Stimulated activated CD8-positive, alpha-beta memory T cell treated with anti-CD3 and anti-CD28 coated beads, Interleukin-12 subunit alpha, Interleukin-12 subunit beta, amount 100 ng/mL, for 24 hours (primary cell): ENCODE results near the gene CXCL5.
"Not testable (repeated sequence)": the region's sequence is repeated elsewhere in the genome, so short reads cannot be mapped to it uniquely, and the experiment has no call there.

ENCODE experiments used
- DNase-seq: peaks from one replicate; pipeline ENCODE4 v3.0.0-alpha.2; 2020; ENCODE audit errors: extremely low read depth

The CXCL5 gene

DNA sequence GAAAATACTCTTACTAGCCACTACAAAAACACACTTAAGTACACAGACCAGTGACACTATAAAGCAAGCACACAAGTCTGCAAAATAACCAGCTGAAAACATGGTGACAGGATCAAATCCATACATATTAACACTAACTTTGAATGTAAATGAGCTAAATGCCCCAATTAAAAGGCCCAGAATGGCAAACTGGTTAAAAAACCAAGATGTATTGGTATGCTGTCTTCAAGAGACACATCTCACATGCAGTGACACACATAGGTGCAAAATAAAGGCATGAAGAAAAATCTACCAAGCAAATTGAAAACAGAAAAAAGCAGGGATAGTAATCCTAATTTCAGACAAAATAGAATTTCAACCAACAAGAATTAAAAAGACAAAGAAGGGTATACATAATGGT, 27.5 kb downstream of the CXCL5 start:
- DNase-seq = no peak

DNA sequence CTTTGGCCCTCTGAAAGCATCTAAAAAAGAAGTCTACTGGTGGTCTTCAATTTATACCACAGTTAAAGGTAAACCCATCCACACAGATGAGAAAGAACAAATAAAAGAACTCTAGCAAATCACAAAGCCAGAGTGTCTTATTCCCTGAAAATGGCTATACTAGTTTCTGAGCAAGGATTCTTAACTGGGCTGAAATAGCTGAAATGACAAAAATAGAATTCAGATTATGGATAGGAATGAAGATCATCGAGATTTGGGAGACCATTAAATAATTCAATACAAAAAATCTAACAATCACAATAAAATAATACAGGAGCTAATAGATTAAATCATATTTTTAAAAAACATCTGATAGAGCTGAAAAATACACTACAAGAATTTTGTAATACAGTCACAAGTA, 28.5 kb downstream of the CXCL5 start:
- DNase-seq = no peak

DNA sequence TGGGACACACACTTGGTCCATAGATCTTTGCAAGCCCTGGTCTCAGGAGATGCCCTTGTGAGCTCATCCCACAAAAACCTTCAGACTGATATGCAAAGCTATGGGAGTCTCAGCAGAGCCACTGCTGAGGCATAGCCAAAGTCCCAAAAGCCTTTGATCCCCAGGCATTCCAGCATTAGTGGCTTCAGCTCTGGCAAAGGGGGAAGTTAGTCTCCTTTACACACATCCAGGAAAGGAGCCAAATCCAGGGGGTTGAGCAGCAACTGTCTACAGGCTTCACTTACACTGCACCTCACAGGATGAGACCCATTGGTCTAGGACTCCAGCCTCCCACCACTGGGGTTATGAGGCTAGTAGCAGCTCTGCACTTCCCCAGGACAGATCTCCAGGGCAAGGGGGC, 30.6 kb downstream of the CXCL5 start:
- no peak for DNase-seq

DNA sequence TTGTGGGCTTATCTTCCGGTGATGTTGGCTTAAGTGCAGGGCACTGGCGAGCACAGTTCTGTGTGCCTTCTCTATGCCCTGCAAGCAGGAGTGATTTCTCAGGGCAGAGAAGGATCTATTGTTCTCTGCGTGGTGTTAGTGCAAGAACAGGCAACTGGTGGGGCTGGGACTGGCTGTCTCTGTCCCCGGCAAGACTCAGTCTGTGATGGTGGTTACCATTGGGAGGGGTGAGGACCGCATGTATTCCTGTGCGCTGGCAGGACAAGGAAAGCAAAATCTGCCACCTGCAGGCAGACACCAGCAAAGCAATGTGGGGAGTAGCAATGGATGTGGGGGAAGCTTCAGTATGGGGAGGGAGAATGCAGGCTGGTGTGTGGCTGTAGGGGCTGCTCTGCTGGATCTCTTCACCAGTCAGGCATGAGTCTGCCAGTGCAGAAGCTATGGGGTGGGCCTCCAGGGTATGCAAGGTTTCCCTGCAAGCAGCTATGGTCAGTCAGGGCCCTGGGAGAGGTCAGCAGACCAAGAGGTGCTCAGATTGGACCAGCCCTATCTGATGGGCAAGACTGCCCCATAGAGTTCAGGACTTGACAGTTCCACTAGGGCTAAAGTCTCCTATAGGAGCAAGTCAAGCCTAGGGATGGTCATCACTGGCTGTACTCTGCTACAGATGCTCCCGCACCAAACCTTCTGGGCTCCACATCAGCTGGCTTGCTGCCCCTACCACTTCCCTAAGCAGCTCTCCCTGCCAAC, 33.4 kb downstream of the CXCL5 start:
- DNase-seq = no peak

DNA sequence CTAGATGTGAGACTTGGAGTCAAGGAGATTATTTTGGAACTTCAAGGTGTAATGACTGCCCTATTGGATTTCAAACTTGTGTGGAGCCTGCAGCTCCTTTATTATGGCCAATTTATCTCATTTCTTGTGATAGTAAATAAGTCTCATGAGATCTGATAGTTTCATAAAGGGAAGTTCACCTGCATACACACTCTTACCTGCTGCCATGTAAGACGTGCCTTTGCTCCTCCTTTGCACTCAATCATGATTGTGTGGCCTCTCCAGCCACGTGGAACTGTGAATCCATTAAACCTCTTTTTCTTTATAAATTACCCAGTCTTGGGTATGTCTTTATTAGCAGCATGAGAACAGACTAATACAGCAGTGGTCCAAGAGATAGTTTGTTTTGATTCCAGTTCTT, 35.8 kb downstream of the CXCL5 start:
- no peak for DNase-seq

DNA sequence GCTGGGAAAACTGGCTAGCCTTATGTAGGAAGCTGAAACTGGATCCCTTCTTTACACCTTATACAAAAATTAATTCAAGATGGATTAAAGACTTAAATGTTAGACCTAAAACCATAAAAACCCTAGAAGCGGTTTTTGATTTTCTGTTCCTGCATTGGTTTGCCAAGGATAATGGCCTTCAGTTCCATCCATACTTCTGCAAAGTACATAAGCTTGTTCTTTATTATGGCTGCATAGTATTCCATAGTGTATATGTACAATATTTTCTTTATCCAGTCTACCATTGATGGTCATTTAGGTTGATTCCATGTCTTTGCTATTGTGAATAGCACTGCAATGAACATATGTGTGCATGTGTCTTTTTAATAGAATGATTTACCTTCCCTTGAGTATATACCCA, 39.4 kb downstream of the CXCL5 start:
- DNase-seq = not testable (repeated sequence)

DNA sequence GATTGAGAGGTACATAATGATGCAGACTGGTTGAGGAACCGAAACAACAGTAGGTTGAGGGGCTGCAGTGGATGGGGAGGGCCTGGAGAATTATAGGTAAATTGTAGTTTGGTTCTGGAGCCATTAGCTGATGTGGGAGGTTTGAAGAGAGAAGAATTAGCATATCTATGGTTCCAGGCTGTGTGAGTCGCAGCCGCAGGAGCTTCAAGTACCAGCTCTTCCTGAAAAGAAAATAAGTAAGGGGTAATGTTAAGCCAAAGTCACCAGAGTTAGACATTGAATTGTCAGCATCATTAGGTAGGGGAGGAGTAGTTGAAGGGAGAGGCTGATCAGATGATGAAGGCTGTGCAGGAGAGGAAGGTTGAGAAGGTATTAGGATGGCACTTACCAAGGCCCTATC, 46.1 kb downstream of the CXCL5 start:
- no peak for DNase-seq

DNA sequence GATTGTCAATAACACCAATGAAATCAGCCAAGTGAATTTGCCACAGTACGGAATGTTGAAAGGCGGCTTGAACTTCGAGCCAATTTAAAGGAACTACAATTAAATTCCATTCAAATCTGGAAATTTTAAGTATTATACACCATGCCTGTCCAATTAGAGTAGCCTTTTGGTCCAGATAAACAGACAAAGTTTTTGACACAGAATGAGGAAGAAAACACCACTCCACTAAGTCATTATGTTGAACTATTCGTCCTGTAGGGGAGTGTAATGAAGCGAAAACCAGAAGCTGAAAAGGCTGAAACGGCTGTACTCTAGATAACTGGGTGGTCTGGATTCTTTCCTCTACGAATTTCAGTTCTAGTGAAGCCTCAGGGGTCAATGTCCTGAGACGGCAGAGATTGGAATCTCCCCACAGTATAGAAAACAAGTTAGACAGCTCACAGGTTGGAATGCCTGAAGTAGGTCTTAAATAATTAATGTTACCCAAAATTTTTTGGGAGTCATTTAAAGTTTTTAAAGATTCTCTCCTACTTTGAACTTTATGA, 48.0 kb downstream of the CXCL5 start:
- DNase-seq = not testable (repeated sequence)

DNA sequence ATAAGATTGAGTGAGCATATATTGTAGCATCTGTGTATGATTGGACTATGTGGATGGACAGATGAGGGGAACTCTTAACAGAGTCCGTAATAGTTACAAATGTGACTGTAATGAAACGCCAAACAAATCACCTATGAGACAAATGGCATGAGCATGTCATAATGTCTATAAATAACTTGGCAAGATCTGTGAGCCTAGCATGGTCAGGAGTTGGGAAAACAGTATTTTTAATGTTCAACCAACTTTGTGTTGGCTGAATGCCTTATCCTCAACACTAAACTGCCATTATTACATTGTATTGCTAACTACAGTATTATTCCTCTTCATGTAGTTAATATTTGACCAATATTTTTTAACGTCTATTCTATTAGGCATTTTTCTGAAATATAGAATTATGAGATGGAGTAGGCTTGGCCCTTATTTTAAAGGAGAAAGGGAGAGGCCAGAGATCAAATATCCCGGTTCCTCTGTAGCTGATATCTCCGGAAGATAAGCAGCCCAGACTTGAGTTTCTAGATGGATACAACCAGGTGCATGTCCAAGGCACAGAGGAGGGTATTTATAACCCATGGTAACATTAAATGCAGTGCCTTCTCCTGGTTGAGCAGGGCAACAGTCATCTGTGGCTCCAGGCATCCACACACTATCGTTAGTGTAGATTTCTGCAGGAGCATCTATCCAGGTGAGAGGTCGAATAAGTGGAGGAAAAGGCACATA, 49.3 kb downstream of the CXCL5 start:
- DNase-seq = no peak

DNA sequence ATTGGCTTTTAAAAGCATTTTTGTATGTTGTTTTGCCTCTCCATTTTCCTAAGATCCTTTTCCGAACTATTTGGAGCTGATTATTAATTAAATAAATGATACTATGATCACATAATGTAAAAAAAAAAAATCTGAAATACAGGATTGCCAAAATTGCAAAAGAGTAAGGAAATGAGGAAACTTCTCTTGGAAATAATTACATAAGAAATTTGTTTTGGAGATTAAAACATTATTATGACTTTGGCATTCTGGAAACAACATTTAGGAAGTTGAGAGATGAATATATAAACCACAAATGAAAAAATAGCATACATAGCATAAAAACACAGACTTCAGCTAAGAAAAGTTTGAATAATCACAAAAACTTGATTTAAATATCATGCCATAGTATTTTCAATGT, 50.2 kb downstream of the CXCL5 start:
- DNase-seq = no peak

DNA sequence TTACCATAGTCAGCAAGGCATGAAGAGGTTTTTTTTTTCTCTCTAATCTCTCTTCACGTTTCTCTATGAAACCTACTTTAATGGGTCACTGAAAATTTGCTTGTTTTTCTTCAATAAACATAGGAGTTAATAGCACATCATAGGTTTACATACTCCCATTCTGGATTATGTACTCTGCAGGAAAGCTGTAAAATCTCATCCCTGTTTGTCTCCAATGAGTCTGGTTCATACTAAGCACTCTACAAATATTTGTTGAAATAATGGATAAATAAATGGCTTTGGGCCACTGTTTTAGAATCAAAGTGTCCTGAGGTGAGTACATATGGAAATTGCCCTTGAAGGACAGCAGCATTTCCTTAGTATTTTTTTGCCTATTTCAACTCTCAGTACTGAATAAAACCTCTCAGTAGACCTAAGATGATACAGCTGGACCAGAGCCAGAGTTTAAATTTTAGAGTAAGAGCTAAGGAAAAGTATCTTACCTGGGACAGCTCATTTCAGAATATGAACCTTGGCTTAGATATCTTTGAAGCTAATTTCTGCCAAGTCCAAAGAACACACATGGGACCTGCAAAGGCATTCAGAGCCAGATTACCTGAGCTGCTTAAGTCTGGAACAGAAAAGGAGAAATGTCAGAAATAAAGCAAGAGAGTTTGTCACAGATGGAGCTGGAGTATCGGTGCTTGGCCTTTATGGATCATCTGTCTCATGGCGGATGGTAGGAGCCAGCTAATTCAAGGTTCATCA, 51.1 kb downstream of the CXCL5 start:
- no peak for DNase-seq

DNA sequence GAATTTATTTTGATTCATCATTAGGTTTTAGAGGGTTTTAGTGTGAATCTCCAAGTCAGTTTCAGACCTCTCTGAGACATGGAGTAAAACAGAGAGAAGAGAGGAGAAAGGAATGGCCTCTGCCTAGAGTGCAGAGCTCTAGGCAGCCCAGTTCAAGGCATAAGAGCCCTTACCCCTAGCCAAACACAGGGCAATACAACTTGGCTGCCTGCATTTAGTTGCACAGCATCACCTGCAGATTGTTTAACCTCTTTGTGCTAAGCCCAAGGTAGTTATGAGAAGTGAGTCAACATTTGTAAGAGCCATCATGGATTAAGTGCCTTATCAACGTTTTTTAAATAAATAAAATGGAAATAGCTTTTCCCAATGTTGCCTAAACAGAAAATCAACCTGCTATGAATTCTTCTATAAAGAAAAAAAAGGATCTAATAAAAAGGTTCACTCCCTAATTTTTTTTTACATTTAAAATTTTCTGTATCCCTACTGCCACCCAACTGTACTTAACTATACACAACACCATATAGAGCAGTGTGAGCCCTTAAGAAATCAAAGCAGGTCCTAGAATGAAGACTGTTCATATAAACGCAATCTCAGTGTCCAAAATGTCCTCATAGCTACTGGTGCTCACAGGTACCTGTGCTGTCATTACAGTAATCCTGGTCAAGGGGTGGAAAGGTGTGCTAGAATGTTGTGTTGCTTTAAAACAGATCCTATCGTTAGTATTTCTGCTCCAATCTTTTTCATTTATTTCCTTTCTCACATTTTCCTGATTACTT, 52.6 kb downstream of the CXCL5 start:
- DNase-seq = no peak
